Testis (tissue), 3 donors: ENCODE measurements around the gene FBXO21. TPM values are rescaled to one million over a fixed set of nuclear protein-coding genes. Genes with fewer than 3 reads are reported as not detected.
"Not testable (repeated sequence)": the region's sequence is repeated elsewhere in the genome, so short reads cannot be mapped to it uniquely, and the experiment has no call there.

Experiments
- DNase-seq: peaks from one replicate; pipeline ENCODE4 v3.0.0-alpha.2; 2019
- H3K27ac ChIP-seq, 2 donors: fragments of 200-600 bp; sonication (generic); one replicate each; pipeline ENCODE4 v1.5.1; 2019
- H3K27me3 ChIP-seq: fragments of 200-600 bp; sonication (generic); one replicate; pipeline ENCODE4 v1.5.1; 2019
- H3K36me3 ChIP-seq: fragments of 200-600 bp; sonication (generic); one replicate; pipeline ENCODE4 v1.5.1; 2017; ENCODE audit warnings: low read depth; ENCODE audit errors: missing control alignments
- H3K4me1 ChIP-seq: fragments of 200-600 bp; sonication (generic); one replicate; pipeline ENCODE4 v1.5.1; 2019
- H3K4me3 ChIP-seq, 2 donors: fragments of 200-600 bp; sonication (generic); one replicate each; pipeline ENCODE4 v1.5.1; 2017 to 2019
- H3K9me3 ChIP-seq: fragments of 200-600 bp; sonication (generic); one replicate; pipeline ENCODE4 v1.5.1; 2017
- CTCF ChIP-seq, 3 experiments: fragments of 450-650 bp in 2 of 3; fragments of 200-600 bp in 1 of 3; sonication (generic) in 1 of 3; IDR thresholded peaks; one replicate each; pipeline ENCODE4 v1.5.1; 2016 to 2019; ENCODE audit warnings: antibody characterized with exemption in 3 of 3, mild to moderate bottlenecking in 2 of 3, moderate library complexity in 1 of 3
- POLR2A ChIP-seq: fragments of 450-650 bp; IDR thresholded peaks from one replicate; pipeline ENCODE4 v1.6.1; 2017; ENCODE audit warnings: antibody characterized with exemption, mild to moderate bottlenecking, moderate library complexity
- WGBS, 2 donors: methylation state at CpG; one replicate each; pipeline ENCODE4 v1.1.5; 2018; 5-methylcytosine and 5-hydroxymethylcytosine counted together
- intact Hi-C: fragments of 100-400 bp; cut with DNase I; formaldehyde crosslinking; loops from one replicate; pipeline ENCODE4 v1.15.1; 2023; ENCODE audit warnings: low total_unique reads
- polyA plus RNA-seq: library from polyadenylated mRNA; stranded (reverse); fragments of 350-450 nt; fragmentation: Illumina TruSeq; extraction: RNeasy Lipid Tissue Mini Kit (QIAGEN cat#74804); gene quantifications from one replicate; pipeline ENCODE4 v1.2.3, GENCODE V29; 2014; ENCODE audit warnings: low read depth, low replicate concordance; ENCODE audit not compliant: insufficient read depth
- total RNA-seq, 2 donors: library from RNA; depleted of rRNA; stranded (reverse); fragments of >200 nt; gene quantifications; one replicate each; pipeline ENCODE4 v1.2.3, GENCODE V29; 2016

The FBXO21 gene
- total and polyA plus RNA-seq, 3 donors from 2014 or later: 101 to 519 (median 290) TPM

GRCh38 chr12:117098361-117099217 is 91.7 kb downstream of the FBXO21 start:
- WGBS, 2 donors: 1 to 4% methylated on average over 6 to 48 of the region's 85 CpGs
- intact Hi-C loops: no loop called here
- H3K4me1 ChIP-seq: peaks cover 6% of the 10 kb centered on the region
- DNase-seq: no peak
- H3K4me3 ChIP-seq: peak overlapping the region; percentile 64 to 76
- peak overlapping the region; percentile 35 to 59 for H3K27ac ChIP-seq
- no peak for TF ChIP-seq POLR2A
- no peaks in the 10 kb centered on the region for H3K36me3 ChIP-seq
- H3K27me3 ChIP-seq: no peaks in the 10 kb centered on the region
- H3K9me3 ChIP-seq: no peaks in the 10 kb centered on the region

- intact Hi-C loops: no loop called here
- no peak for DNase-seq
- Histone ChIP-seq H3K27me3 (no peaks in the 10 kb centered on the region), H3K4me3 (peak overlapping the region; percentile 64 to 76), H3K27ac (no peak overlapping the region), H3K9me3 (no peaks in the 10 kb centered on the region), H3K4me1 (peaks cover 6% of the 10 kb centered on the region), H3K36me3 (no peaks in the 10 kb centered on the region)
- WGBS, 2 donors: 23 to 28% methylated on average over 3 of the region's 3 CpGs
- TF ChIP-seq CTCF (IDR thresholded peaks at IDR 0.05) (no peak), POLR2A (no peak)
Observed at GRCh38 chr12:117098024-117098360, 92.3 kb downstream of the FBXO21 start.

- intact Hi-C loops: no loop called here
- H3K36me3 ChIP-seq: no peaks in the 10 kb centered on the region
- no peak for TF ChIP-seq POLR2A
- TF ChIP-seq CTCF (IDR thresholded peaks at IDR 0.05): no peak
- H3K4me1 ChIP-seq: peaks cover 6% of the 10 kb centered on the region
- DNase-seq: no peak
- no peaks in the 10 kb centered on the region for H3K27me3 ChIP-seq
- H3K4me3 ChIP-seq: no peak overlapping the region
- 34 to 40% methylated on average over 8 of the region's 8 CpGs for WGBS, 2 donors
- no peak overlapping the region for H3K27ac ChIP-seq
- no peaks in the 10 kb centered on the region for H3K9me3 ChIP-seq
Observed at GRCh38 chr12:117097159-117097558, 93.1 kb downstream of the FBXO21 start.

- Histone ChIP-seq H3K27me3 (no peaks in the 10 kb centered on the region), H3K4me3 (no peak overlapping the region), H3K4me1 (peaks cover 6% of the 10 kb centered on the region), H3K36me3 (no peaks in the 10 kb centered on the region), H3K9me3 (no peaks in the 10 kb centered on the region), H3K27ac (no peak overlapping the region)
- WGBS, 2 donors: 81 to 89% methylated on average over 11 of the region's 11 CpGs
- intact Hi-C loops: no loop called here
- TF ChIP-seq CTCF (IDR thresholded peaks at IDR 0.05) (no peak), POLR2A (no peak)
- DNase-seq: no peak
Observed at GRCh38 chr12:117096501-117097042, 93.7 kb downstream of the FBXO21 start.

GRCh38 chr12:117095191-117095590 is 95.1 kb downstream of the FBXO21 start:
- WGBS, 2 donors: 87 to 94% methylated on average over 10 of the region's 10 CpGs
- H3K4me1 ChIP-seq, H3K9me3 ChIP-seq, H3K4me3 ChIP-seq, H3K27me3 ChIP-seq, H3K27ac ChIP-seq, intact Hi-C loops, H3K36me3 ChIP-seq, DNase-seq: not testable (repeated sequence)
